ENCODE measurements around the gene SOX6. TPM values are rescaled to one million over a fixed set of nuclear protein-coding genes. Genes with fewer than 3 reads are reported as not detected.

SOX6 gene
- polyA plus RNA-seq, 3 donors: 19.5 to 22.4 (median 20.9) TPM

- no peak for DNase-seq (ENCODE audit: low read depth in 3 of 3, low spot score in 2 of 3)
These were observed 241.1 kb downstream of the SOX6 start for GRCh38 chr11:16114978-16115871.

GRCh38 chr11:16114431-16114830 is 241.9 kb downstream of the SOX6 start:
- no peak for DNase-seq (ENCODE audit: low read depth in 3 of 3, low spot score in 2 of 3)

DNA sequence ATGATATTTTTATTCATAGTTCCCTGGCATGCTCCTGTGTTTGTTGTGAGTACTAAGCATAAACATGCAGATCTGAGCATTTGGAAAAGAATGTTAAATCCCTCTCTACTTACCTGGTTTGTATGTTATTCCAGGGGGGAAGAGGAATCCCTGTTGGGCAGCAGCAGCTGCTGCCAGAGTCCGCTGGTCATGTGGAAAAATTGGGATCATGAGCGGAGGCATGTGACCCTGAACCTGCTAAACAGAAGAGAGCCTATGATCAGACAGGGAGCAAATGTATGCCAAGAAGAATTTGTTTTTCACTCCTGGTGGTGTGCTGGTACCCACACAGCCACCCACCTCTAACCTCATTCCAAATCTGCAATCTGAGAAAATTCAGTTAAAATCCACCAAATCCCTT is 244.7 kb downstream of the SOX6 start:
- no peak for DNase-seq (ENCODE audit: low read depth in 3 of 3, low spot score in 2 of 3)

GRCh38 chr11:16110886-16111285 is 245.5 kb downstream of the SOX6 start:
- no peak for DNase-seq (ENCODE audit: low read depth in 3 of 3, low spot score in 2 of 3)

GRCh38 chr11:16099343-16099900 is 256.9 kb downstream of the SOX6 start:
- no peak for DNase-seq (ENCODE audit: low read depth in 3 of 3, low spot score in 2 of 3)

- no peak for DNase-seq (ENCODE audit: low read depth in 3 of 3, low spot score in 2 of 3)
These were observed 257.7 kb downstream of the SOX6 start for GRCh38 chr11:16098526-16099205.

- no peak for DNase-seq (ENCODE audit: low read depth in 3 of 3, low spot score in 2 of 3)
These were observed 258.8 kb downstream of the SOX6 start for GRCh38 chr11:16097543-16097942.

GRCh38 chr11:16096336-16096735 is 260.0 kb downstream of the SOX6 start:
- DNase-seq (ENCODE audit: low read depth in 3 of 3, low spot score in 2 of 3): no peak

GRCh38 chr11:16095756-16096155 is 260.6 kb downstream of the SOX6 start:
- no peak for DNase-seq (ENCODE audit: low read depth in 3 of 3, low spot score in 2 of 3)

DNA sequence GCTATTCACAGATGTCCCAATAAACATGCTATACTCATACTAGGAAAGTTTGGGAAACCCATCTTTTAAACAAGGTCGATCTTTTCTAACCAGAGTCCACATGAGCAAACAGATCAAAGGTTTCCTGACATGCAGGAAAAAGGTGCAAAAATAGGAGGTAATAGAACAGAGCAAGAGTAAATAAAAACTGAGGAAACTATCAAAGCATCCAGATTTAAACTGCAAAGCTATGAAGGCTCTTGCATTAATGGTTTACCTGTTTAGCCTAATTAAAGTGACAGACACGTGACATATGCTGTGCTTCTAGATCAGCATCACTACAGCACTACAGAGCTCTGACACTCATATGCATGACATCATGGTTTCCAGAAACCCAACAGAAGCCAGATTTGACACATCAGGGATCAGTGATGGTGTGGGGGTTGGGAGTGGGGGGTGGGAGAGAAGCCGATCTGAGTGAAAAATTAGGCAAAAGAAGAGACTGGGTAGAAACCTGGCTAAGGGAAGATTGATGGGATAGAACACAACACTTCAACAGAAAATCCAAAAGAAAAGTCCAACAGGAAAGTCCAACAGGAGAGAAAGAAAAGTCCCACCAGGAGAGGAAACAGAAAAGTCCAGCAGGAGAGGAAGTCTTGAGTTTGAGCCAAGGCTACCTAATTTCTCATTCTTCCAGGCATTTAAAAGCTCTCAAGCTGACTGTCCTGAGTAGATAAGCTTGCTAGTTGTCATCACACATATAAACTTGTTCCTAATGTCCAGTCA is 262.3 kb downstream of the SOX6 start:
- no peak for DNase-seq (ENCODE audit: low read depth in 3 of 3, low spot score in 2 of 3)

DNA sequence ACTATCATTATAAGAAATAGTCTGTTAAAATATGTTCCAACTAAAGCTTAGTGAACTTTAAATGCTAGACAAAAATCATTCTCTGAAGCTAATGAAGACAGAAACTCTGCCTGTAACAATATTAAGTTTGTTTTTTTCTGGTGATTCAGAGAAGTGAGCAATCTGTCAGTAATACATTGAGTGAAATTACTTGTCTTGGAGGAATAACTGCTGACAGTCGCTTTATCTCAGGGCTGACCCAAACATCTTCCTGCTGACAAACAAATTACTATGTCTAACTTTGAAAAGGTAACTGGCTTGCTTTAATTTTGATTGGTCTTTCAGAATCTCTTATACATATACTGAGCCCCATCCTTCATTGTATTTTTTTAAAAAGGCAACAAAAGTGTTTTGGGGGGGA is 264.5 kb downstream of the SOX6 start:
- DNase-seq (ENCODE audit: low read depth in 3 of 3, low spot score in 2 of 3): no peak

- no peak for DNase-seq (ENCODE audit: low read depth in 3 of 3, low spot score in 2 of 3)
These were observed 266.9 kb downstream of the SOX6 start for GRCh38 chr11:16089481-16089880.

- no peak for DNase-seq (ENCODE audit: low read depth in 3 of 3, low spot score in 2 of 3)
These were observed 267.6 kb downstream of the SOX6 start for GRCh38 chr11:16088774-16089173.

- no peak for DNase-seq (ENCODE audit: low read depth in 3 of 3, low spot score in 2 of 3)
These were observed 268.5 kb downstream of the SOX6 start for GRCh38 chr11:16087886-16088285.

DNA sequence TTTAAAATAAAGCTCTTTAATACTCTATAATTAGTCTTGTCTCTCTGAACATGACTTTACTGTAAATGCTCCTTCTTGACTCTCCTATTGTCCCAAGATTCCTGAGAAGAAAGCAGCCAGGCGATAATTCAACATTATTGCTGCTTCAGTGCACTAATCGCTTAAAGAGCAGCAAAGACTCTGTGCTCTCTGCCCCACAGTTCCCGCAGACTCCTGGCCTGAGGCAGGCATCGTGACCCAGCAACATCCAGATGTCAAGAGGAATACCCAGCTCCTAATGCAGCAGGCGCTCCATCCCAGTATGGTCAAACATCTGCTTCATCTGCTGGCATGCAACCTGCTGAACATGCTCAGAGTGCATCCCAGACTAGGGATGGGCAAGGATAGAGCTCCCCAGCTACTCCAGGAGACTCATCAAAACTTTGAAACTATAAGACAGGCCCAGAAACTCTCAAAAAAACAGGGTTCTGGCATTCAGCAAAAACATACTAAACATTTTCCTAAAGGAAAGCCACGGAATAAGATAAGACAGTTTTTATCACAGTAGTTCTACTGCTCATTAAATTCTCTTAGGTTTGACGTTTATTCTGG is 270.0 kb downstream of the SOX6 start:
- DNase-seq (ENCODE audit: low read depth in 3 of 3, low spot score in 2 of 3): no peak

GRCh38 chr11:16082095-16083055 is 274.0 kb downstream of the SOX6 start:
- no peak for DNase-seq (ENCODE audit: low read depth in 3 of 3, low spot score in 2 of 3)

- DNase-seq (ENCODE audit: low read depth in 3 of 3, low spot score in 2 of 3): no peak
These were observed 274.8 kb downstream of the SOX6 start for GRCh38 chr11:16081382-16082094.

DNA sequence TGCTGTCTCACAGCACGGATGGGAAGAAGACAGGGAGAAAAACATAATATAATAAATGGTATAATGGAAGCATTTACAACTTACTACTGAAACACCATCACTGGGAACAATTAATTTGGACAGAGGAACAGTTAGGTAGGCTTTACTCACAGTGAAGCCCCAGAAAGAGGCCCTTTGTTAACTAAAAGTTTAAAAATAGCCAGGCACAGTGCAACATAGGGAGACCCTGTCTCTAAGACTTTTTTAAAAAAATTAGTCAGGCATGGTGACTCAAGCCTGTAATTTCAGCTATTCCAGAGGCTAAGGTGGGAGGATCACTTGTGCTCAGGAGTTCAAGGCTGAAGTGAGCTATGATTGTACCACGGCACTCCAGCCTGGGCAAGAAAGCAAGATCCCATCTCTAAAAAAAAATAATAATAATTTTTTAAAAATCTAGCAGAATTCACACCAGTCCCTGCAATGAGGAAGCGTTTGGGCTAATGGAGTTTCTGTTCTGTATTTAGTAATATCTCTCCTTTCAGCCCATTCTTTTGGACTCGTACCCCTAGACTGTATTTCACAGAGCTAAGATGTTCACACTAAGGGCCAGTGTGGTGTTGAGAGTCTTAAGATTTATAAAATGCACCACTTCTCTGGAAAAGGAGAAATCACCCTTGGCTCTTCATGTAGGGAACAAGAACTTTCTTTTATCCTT is 275.5 kb downstream of the SOX6 start:
- no peak for DNase-seq (ENCODE audit: low read depth in 3 of 3, low spot score in 2 of 3)
